A549 (cell line): ENCODE measurements around the gene TSPAN16. TPM values are rescaled to one million over a fixed set of nuclear protein-coding genes. Genes with fewer than 3 reads are reported as not detected.
"Not testable (repeated sequence)": the region's sequence is repeated elsewhere in the genome, so short reads cannot be mapped to it uniquely, and the experiment has no call there.

Experiments used
- ATAC-seq, 2 experiments: fragments of 200-7000 bp in 1 of 2; fragments of >200 bp in 1 of 2; cut with Nextera tagmentation in 1 of 2; cut with Tn5 transposase in 1 of 2; 3 replicates each; pipeline versions ENCODE4 v1.8.0 to v1.9.1; 2018 to 2020; ENCODE audit warnings: mild to moderate bottlenecking in 1 of 2, moderate library complexity in 1 of 2
- CTCF ChIA-PET: fragments of 300-600 bp; sonication (Branson Sonifier 250); formaldehyde crosslinking; extraction: SDS; loops from one replicate; lab custom pipeline; 2021; ENCODE audit warnings: antibody characterized with exemption, inconsistent platforms; lab: Yijun Ruan, JAX
- POLR2A ChIA-PET: fragments of 350-600 bp; formaldehyde crosslinking; extraction: SDS; loops from one replicate; lab custom pipeline; 2021; ENCODE audit warnings: antibody characterized with exemption, inconsistent platforms; lab: Yijun Ruan, JAX
- DNase-seq, 2 experiments: peaks; one replicate each; pipeline versions ENCODE4 v3.0.0 to v3.0.0-alpha.2; 2011 to 2016; ENCODE audit warnings: low read depth in 1 of 2, low spot score in 1 of 2
- FAIRE-seq: peaks from 2 replicates; lab custom pipeline; 2011; peaks lifted over from hg19 to GRCh38; lab: Jason Lieb, UNC
- H3K27ac ChIP-seq, 2 experiments: fragments of >200 bp; sonication (Bioruptor Twin); formaldehyde crosslinking; 3 replicates each; pipeline ENCODE4 v1.5.1; 2016 to 2017
- H3K4me1 ChIP-seq: fragments of >200 bp; sonication (Bioruptor Twin); formaldehyde crosslinking; 3 replicates; pipeline ENCODE4 v1.6.1; 2016
- H3K4me2 ChIP-seq: fragments of >200 bp; sonication (Bioruptor Twin); formaldehyde crosslinking; 3 replicates; pipeline ENCODE4 v1.6.1; 2016
- H3K4me3 ChIP-seq: fragments of >200 bp; sonication (Bioruptor Twin); formaldehyde crosslinking; 3 replicates; pipeline ENCODE4 v1.5.1; 2016
- H3K9me3 ChIP-seq: fragments of >200 bp; sonication (Bioruptor Twin); formaldehyde crosslinking; 3 replicates; pipeline ENCODE4 v1.6.1; 2016
- BHLHE40 ChIP-seq: IDR thresholded peaks from 2 replicates; pipeline ENCODE4 v1.6.1; 2012; ENCODE audit warnings: low read depth, low read length, inconsistent platforms
- CHD2 ChIP-seq: fragments of 150-350 bp; IDR thresholded peaks from 2 replicates; pipeline ENCODE4 v1.6.1; 2014; ENCODE audit warnings: low read length; ENCODE audit not compliant: partially characterized antibody
- EHF ChIP-seq: fragments of 250-450 bp; sonication (Bioruptor Pico); IDR thresholded peaks from 2 replicates; pipeline ENCODE4 v1.5.0; 2020; ENCODE audit warnings: mild to moderate bottlenecking
- EP300 ChIP-seq, 2 experiments: fragments of >200 bp; sonication (Bioruptor Twin); formaldehyde crosslinking; IDR thresholded peaks; 2 replicates in 1 of 2; 3 replicates in 1 of 2; pipeline ENCODE4 v1.6.1; 2016 to 2017
- FOSB ChIP-seq: fragments of 250-450 bp; sonication (Bioruptor Pico); IDR thresholded peaks from 2 replicates; pipeline ENCODE4 v1.5.0; 2020; ENCODE audit warnings: mild to moderate bottlenecking, moderate library complexity
- GATA3 ChIP-seq: IDR thresholded peaks from 2 replicates; pipeline ENCODE4 v1.6.1; 2012; ENCODE audit warnings: borderline replicate concordance
- HEYL ChIP-seq: fragments of 250-450 bp; sonication (Bioruptor Pico); IDR thresholded peaks from 2 replicates; pipeline ENCODE4 v1.8.0; 2021; ENCODE audit warnings: mild to moderate bottlenecking, moderate library complexity
- HOXA7 ChIP-seq: fragments of 250-450 bp; sonication (Bioruptor Pico); IDR thresholded peaks from 2 replicates; pipeline ENCODE4 v1.5.0; 2020; ENCODE audit warnings: mild to moderate bottlenecking, moderate library complexity
- JUN ChIP-seq, 2 experiments: fragments of >200 bp; sonication (Bioruptor Twin); formaldehyde crosslinking; IDR thresholded peaks; 2 replicates in 1 of 2; 3 replicates in 1 of 2; pipeline ENCODE4 v1.6.1; 2016 to 2017
- MAFK ChIP-seq: fragments of 450-650 bp; IDR thresholded peaks from 2 replicates; pipeline ENCODE4 v1.6.1; 2014; ENCODE audit not compliant: partially characterized antibody
- MYC ChIP-seq: IDR thresholded peaks from 2 replicates; pipeline ENCODE4 v1.6.1; 2012; ENCODE audit warnings: mild to moderate bottlenecking, inconsistent platforms, low read length, improper control_type of control experiment, borderline replicate concordance
- NR3C1 ChIP-seq: fragments of >200 bp; sonication (Bioruptor Twin); formaldehyde crosslinking; IDR thresholded peaks from 3 replicates; pipeline ENCODE4 v1.6.1; 2017
- RNF2 ChIP-seq: fragments of 200-600 bp; sonication (generic); IDR thresholded peaks from 2 replicates; pipeline ENCODE4 v1.6.1; 2016; ENCODE audit warnings: low read depth, mild to moderate bottlenecking, antibody characterized with exemption, moderate library complexity, borderline replicate concordance
- SMC3 ChIP-seq: fragments of >200 bp; sonication (Bioruptor Twin); formaldehyde crosslinking; IDR thresholded peaks from 3 replicates; pipeline ENCODE4 v1.6.1; 2018; ENCODE audit warnings: inconsistent platforms
- SREBF2 ChIP-seq: fragments of 450-650 bp; IDR thresholded peaks from 2 replicates; pipeline ENCODE4 v1.6.1; 2014; ENCODE audit warnings: mild to moderate bottlenecking, moderate library complexity
- TFCP2L1 ChIP-seq: fragments of 250-450 bp; sonication (Bioruptor Pico); IDR thresholded peaks from 2 replicates; pipeline ENCODE4 v1.5.0; 2021; ENCODE audit warnings: mild to moderate bottlenecking
- TP53 ChIP-seq: fragments of 250-450 bp; sonication (Bioruptor Pico); IDR thresholded peaks from 2 replicates; pipeline ENCODE4 v1.5.0; 2021; ENCODE audit warnings: mild to moderate bottlenecking, moderate library complexity
- ZFP36 ChIP-seq: fragments of 450-650 bp; IDR thresholded peaks from 2 replicates; pipeline ENCODE4 v1.6.1; 2014; ENCODE audit warnings: borderline replicate concordance; ENCODE audit not compliant: partially characterized antibody
- ZSCAN20 ChIP-seq: fragments of 250-450 bp; sonication (Bioruptor Pico); IDR thresholded peaks from 2 replicates; pipeline ENCODE4 v1.8.0; 2022; ENCODE audit warnings: mild to moderate bottlenecking, moderate library complexity
- WGBS: methylation state at CpG from one replicate; pipeline ENCODE4 v1.1.6; 2017; ENCODE audit errors: missing lambda C conversion rate; 5-methylcytosine and 5-hydroxymethylcytosine counted together
- polyA plus RNA-seq, 4 experiments: library from polyadenylated mRNA; depleted of rRNA in 3 of 4; stranded (reverse); fragments of >200 nt; fragmentation: RNase III in 1 of 4; extraction: RNeasy Plus Mini Kit Qiagen cat#74134 plus additional on column Dnase treatment in 1 of 4; gene quantifications; 2 replicates in 3 of 4; 3 replicates in 1 of 4; pipeline ENCODE4 v1.2.3, GENCODE V29; 2011 to 2017
- TF ChIP-seq, protein P1 (sequence below): fragments of >200 bp; sonication (Bioruptor Twin); formaldehyde crosslinking; IDR thresholded peaks from 3 replicates; pipeline ENCODE4 v1.6.1; 2016
- TF ChIP-seq, protein P2 (sequence below): IDR thresholded peaks from 2 replicates; pipeline ENCODE4 v1.6.1; 2012
- TF ChIP-seq, protein P3 (sequence below): fragments of 200-600 bp; sonication (generic); IDR thresholded peaks from 2 replicates; pipeline ENCODE4 v1.6.1; 2016; ENCODE audit warnings: antibody characterized with exemption, mild to moderate bottlenecking, moderate library complexity
- TF ChIP-seq, protein P4 (sequence below): IDR thresholded peaks from 2 replicates; pipeline ENCODE4 v1.6.1; 2012; ENCODE audit warnings: low read depth, borderline replicate concordance

The TSPAN16 gene
- polyA plus RNA-seq, 2 of the 4 experiments (the other 2 are of a cell fraction), result not detected

DNA sequence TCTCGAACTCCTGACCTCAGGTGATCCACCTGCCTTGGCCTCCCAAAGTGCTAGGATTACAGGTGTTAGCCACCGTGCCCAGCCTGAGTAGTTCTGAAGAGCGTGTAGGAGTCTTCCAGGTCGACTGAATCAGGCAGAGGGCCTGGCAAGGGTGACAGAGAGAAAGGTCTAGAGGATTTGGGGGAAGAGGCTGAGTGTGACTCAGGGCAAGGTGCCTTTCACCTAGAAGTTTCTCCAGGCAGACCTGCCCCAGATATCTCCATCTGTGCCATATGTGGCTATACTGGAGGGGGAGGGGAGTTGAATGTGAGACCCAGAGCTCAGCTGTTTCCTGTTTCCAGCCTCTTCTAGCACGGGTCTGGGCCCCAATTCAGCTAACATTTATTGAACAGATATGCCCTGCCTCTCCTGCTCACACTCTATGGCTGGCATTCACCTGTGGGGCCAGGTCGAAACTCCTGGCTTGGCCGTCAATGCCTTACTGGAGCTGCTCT, 51.6 kb downstream of the TSPAN16 start:
- H3K4me1 ChIP-seq, result peaks cover 28% of the 10 kb centered on the region
- TF ChIP-seq FOSB (CRISPR knock-in tag) (no peak), EHF (CRISPR knock-in tag) (no peak), CHD2 (no peak)
- TF ChIP-seq, protein P1, sequence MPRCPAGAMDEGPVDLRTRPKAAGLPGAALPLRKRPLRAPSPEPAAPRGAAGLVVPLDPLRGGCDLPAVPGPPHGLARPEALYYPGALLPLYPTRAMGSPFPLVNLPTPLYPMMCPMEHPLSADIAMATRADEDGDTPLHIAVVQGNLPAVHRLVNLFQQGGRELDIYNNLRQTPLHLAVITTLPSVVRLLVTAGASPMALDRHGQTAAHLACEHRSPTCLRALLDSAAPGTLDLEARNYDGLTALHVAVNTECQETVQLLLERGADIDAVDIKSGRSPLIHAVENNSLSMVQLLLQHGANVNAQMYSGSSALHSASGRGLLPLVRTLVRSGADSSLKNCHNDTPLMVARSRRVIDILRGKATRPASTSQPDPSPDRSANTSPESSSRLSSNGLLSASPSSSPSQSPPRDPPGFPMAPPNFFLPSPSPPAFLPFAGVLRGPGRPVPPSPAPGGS, result no peak
- ATAC-seq (no peak), DNase-seq (no peak), FAIRE-seq (no peak)
- 0 out of 3 replicates have a peak, but pooled peaks cover 7% of the 10 kb centered on the region for H3K9me3 ChIP-seq
- ChIA-PET POLR2A (interaction anchor here (2.8 kb wide), 1 partner anchor 33 kb away, joined by 18 read pairs; no protein-coding TSS in a partner anchor), CTCF (interaction anchor here (1.0 to 1.7 kb wide), 5 partner anchors 16 to 184 kb away, joined by 3 to 4 read pairs (median 3); partner anchors contain the start of gene SWSAP1)
- no peak overlapping the region for H3K4me2 ChIP-seq
- H3K27ac ChIP-seq, result peak overlapping the region in 1 of 2 experiments; percentile 84; a peak in 2 of 6 replicates
- 82% methylated on average over 6 of the region's 7 CpGs for WGBS
- H3K4me3 ChIP-seq, result no peak overlapping the region

DNA sequence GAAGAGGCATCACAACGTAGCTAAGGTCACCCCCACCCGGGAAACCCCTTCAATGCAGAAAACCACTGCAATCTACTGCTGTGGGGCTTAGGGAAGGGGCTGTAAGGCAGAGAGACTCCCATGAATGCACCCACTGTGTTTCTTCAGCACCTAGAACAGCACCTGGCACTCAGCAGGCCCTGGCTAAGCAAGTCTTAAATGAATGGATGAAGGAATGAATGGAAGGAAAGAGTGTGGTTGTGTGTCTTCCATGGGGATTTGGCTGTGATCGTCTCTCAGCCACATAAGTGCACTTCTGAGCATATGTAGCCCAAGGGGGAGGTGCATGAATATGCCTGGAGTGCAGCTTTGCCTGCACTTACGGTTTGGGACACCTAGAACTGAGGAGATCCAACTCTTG, 53.2 kb downstream of the TSPAN16 start:
- FAIRE-seq, result no peak
- peaks cover 16% of the 10 kb centered on the region for H3K4me1 ChIP-seq
- CTCF ChIA-PET, result interaction anchor here (0.9 kb wide), 1 partner anchor 9 kb away, joined by 3 read pairs; the partner anchor contains the start of gene RAB3D
- no peak overlapping the region for H3K27ac ChIP-seq
- no peak for DNase-seq
- H3K4me2 ChIP-seq, result no peak overlapping the region
- no peak overlapping the region for H3K4me3 ChIP-seq
- 82% methylated on average over 4 of the region's 4 CpGs for WGBS
- H3K9me3 ChIP-seq, result 0 out of 3 replicates have a peak, but pooled peaks cover 7% of the 10 kb centered on the region
- ATAC-seq, result no peak
- TF ChIP-seq SREBF2 (no peak), SMC3 (no peak), TFCP2L1 (CRISPR knock-in tag) (no peak), HOXA7 (CRISPR knock-in tag) (no peak), ZFP36 (no peak), TP53 (CRISPR knock-in tag) (no peak), GATA3 (no peak), BHLHE40 (no peak), ZSCAN20 (no peak), RNF2 (no peak), NR3C1 (no peak), JUN (IDR thresholded peaks at IDR 0.05) (no peak), MYC (no peak), HEYL (CRISPR knock-in tag) (no peak), MAFK (no peak), EP300 (IDR thresholded peaks at IDR 0.05) (no peak)
- TF ChIP-seq, protein P2, sequence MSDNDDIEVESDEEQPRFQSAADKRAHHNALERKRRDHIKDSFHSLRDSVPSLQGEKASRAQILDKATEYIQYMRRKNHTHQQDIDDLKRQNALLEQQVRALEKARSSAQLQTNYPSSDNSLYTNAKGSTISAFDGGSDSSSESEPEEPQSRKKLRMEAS, result no peak
- TF ChIP-seq, protein P3, sequence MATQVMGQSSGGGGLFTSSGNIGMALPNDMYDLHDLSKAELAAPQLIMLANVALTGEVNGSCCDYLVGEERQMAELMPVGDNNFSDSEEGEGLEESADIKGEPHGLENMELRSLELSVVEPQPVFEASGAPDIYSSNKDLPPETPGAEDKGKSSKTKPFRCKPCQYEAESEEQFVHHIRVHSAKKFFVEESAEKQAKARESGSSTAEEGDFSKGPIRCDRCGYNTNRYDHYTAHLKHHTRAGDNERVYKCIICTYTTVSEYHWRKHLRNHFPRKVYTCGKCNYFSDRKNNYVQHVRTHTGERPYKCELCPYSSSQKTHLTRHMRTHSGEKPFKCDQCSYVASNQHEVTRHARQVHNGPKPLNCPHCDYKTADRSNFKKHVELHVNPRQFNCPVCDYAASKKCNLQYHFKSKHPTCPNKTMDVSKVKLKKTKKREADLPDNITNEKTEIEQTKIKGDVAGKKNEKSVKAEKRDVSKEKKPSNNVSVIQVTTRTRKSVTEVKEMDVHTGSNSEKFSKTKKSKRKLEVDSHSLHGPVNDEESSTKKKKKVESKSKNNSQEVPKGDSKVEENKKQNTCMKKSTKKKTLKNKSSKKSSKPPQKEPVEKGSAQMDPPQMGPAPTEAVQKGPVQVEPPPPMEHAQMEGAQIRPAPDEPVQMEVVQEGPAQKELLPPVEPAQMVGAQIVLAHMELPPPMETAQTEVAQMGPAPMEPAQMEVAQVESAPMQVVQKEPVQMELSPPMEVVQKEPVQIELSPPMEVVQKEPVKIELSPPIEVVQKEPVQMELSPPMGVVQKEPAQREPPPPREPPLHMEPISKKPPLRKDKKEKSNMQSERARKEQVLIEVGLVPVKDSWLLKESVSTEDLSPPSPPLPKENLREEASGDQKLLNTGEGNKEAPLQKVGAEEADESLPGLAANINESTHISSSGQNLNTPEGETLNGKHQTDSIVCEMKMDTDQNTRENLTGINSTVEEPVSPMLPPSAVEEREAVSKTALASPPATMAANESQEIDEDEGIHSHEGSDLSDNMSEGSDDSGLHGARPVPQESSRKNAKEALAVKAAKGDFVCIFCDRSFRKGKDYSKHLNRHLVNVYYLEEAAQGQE, result no peak
- TF ChIP-seq, protein P4, sequence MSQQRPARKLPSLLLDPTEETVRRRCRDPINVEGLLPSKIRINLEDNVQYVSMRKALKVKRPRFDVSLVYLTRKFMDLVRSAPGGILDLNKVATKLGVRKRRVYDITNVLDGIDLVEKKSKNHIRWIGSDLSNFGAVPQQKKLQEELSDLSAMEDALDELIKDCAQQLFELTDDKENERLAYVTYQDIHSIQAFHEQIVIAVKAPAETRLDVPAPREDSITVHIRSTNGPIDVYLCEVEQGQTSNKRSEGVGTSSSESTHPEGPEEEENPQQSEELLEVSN, result no peak
- TF ChIP-seq, all 56 proteins: peak for 0
- POLR2A ChIA-PET, result interaction anchor here (0.6 to 1.0 kb wide), 2 partner anchors 26 to 32 kb away, joined by 3 read pairs; no protein-coding TSS in a partner anchor

DNA sequence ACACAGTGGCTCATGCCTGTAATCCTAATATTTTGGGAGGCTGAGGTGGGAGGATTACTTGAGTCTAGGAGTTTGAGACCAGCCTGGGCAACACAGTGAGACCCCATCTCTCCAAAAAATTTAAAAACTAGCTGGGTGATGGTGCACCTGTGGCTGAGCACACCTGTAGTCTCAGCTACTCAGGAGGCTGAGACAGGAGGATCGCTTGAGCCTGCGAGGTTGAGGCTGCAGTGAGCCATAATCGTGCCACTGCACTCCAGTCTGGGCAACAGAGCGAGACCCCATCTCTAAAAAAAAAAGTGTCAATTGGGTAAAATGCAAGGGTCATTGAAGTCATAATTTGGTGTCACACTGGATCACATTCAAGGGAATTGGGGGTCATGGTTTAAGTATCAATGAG, 58.1 kb downstream of the TSPAN16 start:
- POLR2A ChIA-PET, H3K27ac ChIP-seq, H3K4me3 ChIP-seq, ATAC-seq, H3K4me1 ChIP-seq, FAIRE-seq, H3K9me3 ChIP-seq, DNase-seq, H3K4me2 ChIP-seq: not testable (repeated sequence)
- CTCF ChIA-PET, result interaction anchor here (1.2 to 1.4 kb wide), 2 partner anchors 10 to 60 kb away, joined by 3 read pairs; no protein-coding TSS in a partner anchor
- WGBS, result 85% methylated on average over 4 of the region's 4 CpGs
